Measurements from ENCODE around the gene NR2E1. TPM values are rescaled to one million over a fixed set of nuclear protein-coding genes. Genes with fewer than 3 reads are reported as not detected.

The NR2E1 gene
- total RNA-seq, 2 experiments from 2014 or later, result not detected

GRCh38 chr6:108168501-108169463 lies 3.0 kb downstream of the NR2E1 start:
- H3K27ac Mint-ChIP-seq, result no peak overlapping the region
- DNase-seq, result peak in 2 of 14 experiments; percentile 29 to 37

GRCh38 chr6:108169464-108170331 lies 3.9 kb downstream of the NR2E1 start:
- Histone ChIP-seq H3K4me1 (ENCODE audit: insufficient read depth, low read length) (peaks cover 65% of the 10 kb centered on the region), H3K27ac (ENCODE audit: low read depth in 1 of 2, low read length in 2 of 2) (no peak overlapping the region), H3K36me3 (ENCODE audit: insufficient read depth, low read length) (no peaks in the 10 kb centered on the region), H3K4me3 (ENCODE audit: low read length) (peak overlapping the region; percentile 27), H3K27me3 (ENCODE audit: control insufficient read depth in 1 of 2, insufficient read depth in 2 of 2, low read length in 2 of 2) (peaks cover 83 to 98% of the 10 kb centered on the region in 2 experiments), H3K9me3 (ENCODE audit: control insufficient read depth in 1 of 2, insufficient read depth in 1 of 2, low read length in 2 of 2) (peaks cover 0 to 62% of the 10 kb centered on the region in 2 experiments)
- ATAC-seq (ENCODE audit: poor library complexity) (no peak), DNase-seq (no peak)
- ChIA-PET POLR2A (interaction anchor here (1.3 kb wide), 1 partner anchor 91 kb away, joined by 3 read pairs; the partner anchor contains the start of gene SNX3), CTCF (interaction anchor here (0.6 kb wide), 2 partner anchors 647 to 818 kb away, joined by 3 read pairs; no protein-coding TSS in a partner anchor)
- Mint-ChIP-seq H3K4me1 (ENCODE audit: low read depth) (peaks cover 46% of the 10 kb centered on the region), H3K4me3 (peak overlapping the region; percentile 69), H3K36me3 (ENCODE audit: low read depth) (no peaks in the 10 kb centered on the region), H3K27me3 (peaks cover 94% of the 10 kb centered on the region), H3K9me3 (no peaks in the 10 kb centered on the region), H3K27ac (no peak overlapping the region)
- TF ChIP-seq, protein P1, sequence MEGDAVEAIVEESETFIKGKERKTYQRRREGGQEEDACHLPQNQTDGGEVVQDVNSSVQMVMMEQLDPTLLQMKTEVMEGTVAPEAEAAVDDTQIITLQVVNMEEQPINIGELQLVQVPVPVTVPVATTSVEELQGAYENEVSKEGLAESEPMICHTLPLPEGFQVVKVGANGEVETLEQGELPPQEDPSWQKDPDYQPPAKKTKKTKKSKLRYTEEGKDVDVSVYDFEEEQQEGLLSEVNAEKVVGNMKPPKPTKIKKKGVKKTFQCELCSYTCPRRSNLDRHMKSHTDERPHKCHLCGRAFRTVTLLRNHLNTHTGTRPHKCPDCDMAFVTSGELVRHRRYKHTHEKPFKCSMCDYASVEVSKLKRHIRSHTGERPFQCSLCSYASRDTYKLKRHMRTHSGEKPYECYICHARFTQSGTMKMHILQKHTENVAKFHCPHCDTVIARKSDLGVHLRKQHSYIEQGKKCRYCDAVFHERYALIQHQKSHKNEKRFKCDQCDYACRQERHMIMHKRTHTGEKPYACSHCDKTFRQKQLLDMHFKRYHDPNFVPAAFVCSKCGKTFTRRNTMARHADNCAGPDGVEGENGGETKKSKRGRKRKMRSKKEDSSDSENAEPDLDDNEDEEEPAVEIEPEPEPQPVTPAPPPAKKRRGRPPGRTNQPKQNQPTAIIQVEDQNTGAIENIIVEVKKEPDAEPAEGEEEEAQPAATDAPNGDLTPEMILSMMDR (IDR thresholded peaks at IDR 0.05), result no peak
- intact Hi-C loops (cut with DNase I, micrococcal nuclease), result no loop called here

More at GRCh38 chr6:108168501-108169463, 3.0 kb downstream of the NR2E1 start:
- H3K9me3 Mint-ChIP-seq, result no peaks in the 10 kb centered on the region
- H3K36me3 Mint-ChIP-seq (ENCODE audit: low read depth), result no peaks in the 10 kb centered on the region
- H3K27me3 Mint-ChIP-seq, result peaks cover 94% of the 10 kb centered on the region
- ATAC-seq (ENCODE audit: poor library complexity), result no peak
- H3K27ac ChIP-seq (ENCODE audit: low read depth in 1 of 2, low read length in 2 of 2), result no peak overlapping the region
- peaks cover 83 to 98% of the 10 kb centered on the region in 2 experiments for H3K27me3 ChIP-seq (ENCODE audit: control insufficient read depth in 1 of 2, insufficient read depth in 2 of 2, low read length in 2 of 2)
- intact Hi-C loops (cut with DNase I, micrococcal nuclease), result no loop called here
- CTCF ChIA-PET, result interaction anchor here (0.6 to 1.2 kb wide), 2 partner anchors 36 to 646 kb away, joined by 3 read pairs; no protein-coding TSS in a partner anchor
- POLR2A ChIA-PET, result interaction anchor here (1.1 to 1.3 kb wide), 2 partner anchors 11 to 92 kb away, joined by 3 read pairs; partner anchors contain the start of gene SNX3
- H3K4me3 ChIP-seq (ENCODE audit: low read length), result peak overlapping the region; percentile 27
- H3K4me1 ChIP-seq (ENCODE audit: insufficient read depth, low read length), result peaks cover 61% of the 10 kb centered on the region
- H3K4me1 Mint-ChIP-seq (ENCODE audit: low read depth), result peaks cover 49% of the 10 kb centered on the region
- H3K9me3 ChIP-seq (ENCODE audit: control insufficient read depth in 1 of 2, insufficient read depth in 1 of 2, low read length in 2 of 2), result peaks cover 0 to 62% of the 10 kb centered on the region in 2 experiments
- TF ChIP-seq, protein P1 (IDR thresholded peaks at IDR 0.05), result no peak
- H3K4me3 Mint-ChIP-seq, result peak overlapping the region; percentile 69
- no peaks in the 10 kb centered on the region for H3K36me3 ChIP-seq (ENCODE audit: insufficient read depth, low read length)
